ENCODE results near the gene CFAP68. TPM values are rescaled to one million over a fixed set of nuclear protein-coding genes. Genes with fewer than 3 reads are reported as not detected.

Gene CFAP68
- total and polyA plus RNA-seq, 9 of the 15 experiments (the other 6 are each of a cell fraction or from before 2014, with no cell fraction given): 22.8 to 72.3 (median 52.5) TPM

- TF ChIP-seq ZNF407 (IDR thresholded peaks at IDR 0.05; ENCODE audit: low read depth): no peak
- no peak for TF ChIP-seq MECOM (CRISPR knock-in tag; IDR thresholded peaks at IDR 0.05)
- peak; percentile 80; the same call in 1 of the 2 replicates for TF ChIP-seq DNMT1 (IDR thresholded peaks at IDR 0.05)
- no peak for TF ChIP-seq FIP1L1 (IDR thresholded peaks at IDR 0.05; ENCODE audit: low read depth, low read length, poor library complexity, severe bottlenecking)
- peak; percentile 69 for TF ChIP-seq KLF16 (IDR thresholded peaks at IDR 0.05)
- TF ChIP-seq NFXL1 (CRISPR knock-in tag; IDR thresholded peaks at IDR 0.05): no peak
- peak; percentile 75 for TF ChIP-seq AFF4 (CRISPR knock-in tag; IDR thresholded peaks at IDR 0.05)
- no peak for TF ChIP-seq MXD1 (CRISPR knock-in tag; IDR thresholded peaks at IDR 0.05; ENCODE audit: borderline replicate concordance, poor library complexity, severe bottlenecking)
- no peak for TF ChIP-seq ZNF311 (CRISPR knock-in tag; IDR thresholded peaks at IDR 0.05)
- no peak for TF ChIP-seq HBP1 (CRISPR knock-in tag; IDR thresholded peaks at IDR 0.05)
- no peak for TF ChIP-seq PTTG1 (tag; IDR thresholded peaks at IDR 0.05; ENCODE audit: low read depth)
- no peak; the same call in none of the 2 replicates for TF ChIP-seq NFE2 (IDR thresholded peaks at IDR 0.05; ENCODE audit: low read depth)
- TF ChIP-seq YBX1 (IDR thresholded peaks at IDR 0.05): no peak
- TF ChIP-seq GABPB2 (CRISPR knock-in tag; conservative IDR thresholded peaks at IDR 0.05): no peak
These were observed at the start of gene CFAP68, which contains the start of gene FDXACB1 (continued) for GRCh38 chr11:111878849-111879636.
